Right cardiac atrium (tissue), 5 donors: ENCODE measurements around the gene RAPGEF4. TPM values are rescaled to one million over a fixed set of nuclear protein-coding genes. Genes with fewer than 3 reads are reported as not detected.

Experiments
- ATAC-seq, 2 donors: fragments of 200-7000 bp; cut with Tn5 transposase; one replicate each; pipeline versions ENCODE4 v1.8.0 to v1.9.1; 2020; ENCODE audit warnings: moderate library complexity in 2 of 2, mild to moderate bottlenecking in 1 of 2
- DNase-seq, 3 donors: peaks; one replicate each; pipeline ENCODE4 v3.0.0-alpha.2; 2020
- H3K27ac ChIP-seq: one replicate; pipeline ENCODE4 v1.5.1; 2013; ENCODE audit warnings: mild to moderate bottlenecking, low read length, control low read depth, moderate library complexity
- H3K27me3 ChIP-seq: one replicate; pipeline ENCODE4 v1.6.1; 2013; ENCODE audit not compliant: control insufficient read depth, insufficient read depth
- H3K4me1 ChIP-seq: one replicate; pipeline ENCODE4 v1.6.1; 2013; ENCODE audit warnings: low read length; ENCODE audit not compliant: control insufficient read depth, insufficient read depth
- H3K4me3 ChIP-seq: one replicate; pipeline ENCODE4 v1.5.1; 2013; ENCODE audit warnings: low read length, control low read depth
- H3K9me3 ChIP-seq: one replicate; pipeline ENCODE4 v1.6.1; 2013; ENCODE audit warnings: low read length; ENCODE audit not compliant: control insufficient read depth
- WGBS: extraction: QIAGEN DNeasy Blood & Tissue Kit; methylation state at CpG from one replicate; pipeline ENCODE4 v1.1.7; 2013; 5-methylcytosine and 5-hydroxymethylcytosine counted together
- intact Hi-C, 4 donors: fragments of 100-400 bp; cut with DNase I; formaldehyde crosslinking; loops; one replicate each; pipeline versions ENCODE4 v1.11.0 to v1.14.0; 2022 to 2023
- polyA plus RNA-seq: library from polyadenylated mRNA; stranded (reverse); fragments of 200-250 nt; gene quantifications from one replicate; pipeline ENCODE4 v1.2.3, GENCODE V29; 2013
- total RNA-seq, 4 donors: library from RNA; stranded (reverse); fragmentation: NEBNext Ultra II Directional; extraction: Animal tissue kit (Norgen Biotek cat#: 25700); gene quantifications; one replicate each; pipeline ENCODE4 v1.2.1, GENCODE V29; 2021
- donor health status: healthy with polysubstance abuse.
- donor health status: DM: no; HTN: yes; CAD: no.
- donor health status: DM: no; HTN: no; CAD: no.
- donor health status: DM: no; HTN: yes; CAD: no; lungs with severe emphysema.
- donor health status: DM: yes; HTN: yes; CAD: no.

RAPGEF4 gene
- total and polyA plus RNA-seq, 5 donors, result 5.9 to 11.3 (median 8.8) TPM

DNA sequence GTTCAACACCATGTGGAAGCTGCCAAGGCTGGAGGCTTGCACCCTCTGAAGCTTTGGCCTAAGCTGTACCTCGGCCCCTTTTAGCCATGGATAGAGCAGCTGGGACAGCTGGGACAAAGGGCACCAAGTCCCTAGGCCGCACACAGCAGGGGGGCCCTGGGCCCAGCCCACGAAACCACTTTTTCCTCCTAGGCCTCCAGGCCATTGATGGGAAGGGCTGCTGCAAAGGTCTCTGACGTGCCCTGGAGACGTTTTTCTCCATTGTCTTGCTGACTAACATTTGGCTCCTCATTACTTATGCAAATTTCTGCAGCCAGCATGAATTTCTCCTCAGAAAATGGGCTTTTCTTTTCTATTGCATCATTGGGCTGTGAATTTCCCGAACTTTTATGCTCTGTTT is 13.7 kb downstream of the RAPGEF4 start:
- no peak for ATAC-seq
- no peaks in the 10 kb centered on the region for H3K27me3 ChIP-seq
- no peak overlapping the region for H3K4me3 ChIP-seq
- H3K27ac ChIP-seq, result no peak overlapping the region
- H3K9me3 ChIP-seq, result no peaks in the 10 kb centered on the region
- intact Hi-C loops, result no loop called here
- peaks cover 1% of the 10 kb centered on the region for H3K4me1 ChIP-seq
- WGBS, result 81% methylated on average over 6 of the region's 6 CpGs
- no peak for DNase-seq

DNA sequence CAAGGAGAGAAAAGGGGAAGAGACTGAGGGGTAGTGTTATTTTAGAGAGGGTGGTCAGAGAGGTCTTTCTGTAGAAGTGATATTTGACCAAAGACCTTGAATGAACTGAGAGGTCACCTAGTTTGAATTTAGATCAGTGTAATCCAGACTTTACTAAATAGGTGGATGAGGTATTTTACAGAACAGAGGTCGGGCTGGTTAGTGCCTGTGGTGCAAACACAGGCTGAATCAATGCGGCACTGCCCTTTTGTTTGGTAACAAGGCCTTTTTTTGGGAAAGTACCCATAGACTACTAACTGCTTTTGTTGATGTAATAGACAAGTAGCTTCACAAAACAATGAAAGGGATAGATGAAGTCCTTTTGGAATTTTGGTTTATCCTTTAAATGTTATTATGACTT is 15.9 kb downstream of the RAPGEF4 start:
- H3K27ac ChIP-seq, result no peak overlapping the region
- 43% methylated on average over 2 of the region's 2 CpGs for WGBS
- ATAC-seq, result no peak

DNA sequence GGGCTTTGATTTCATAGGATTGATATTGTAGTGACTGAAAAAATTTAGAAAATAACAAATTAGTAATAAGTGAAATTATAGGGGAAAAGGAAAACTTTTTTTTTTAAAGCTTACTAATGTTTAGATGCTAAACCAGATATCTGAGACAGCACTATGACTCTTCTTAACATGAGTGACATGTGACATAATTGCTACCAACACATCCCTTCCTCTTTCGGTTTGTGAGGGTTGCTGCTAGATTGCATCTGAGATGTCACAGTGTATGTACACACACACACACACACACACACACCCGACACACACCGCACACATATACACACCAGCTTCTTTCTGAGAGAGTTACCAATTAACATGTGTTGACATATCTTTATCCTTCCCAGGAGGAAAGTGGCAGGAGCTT is 18.0 kb downstream of the RAPGEF4 start:
- intact Hi-C loops, result no loop called here
- WGBS, result 69% methylated on average over 3 of the region's 3 CpGs

More for the DNA sequence above, 15.9 kb downstream of the RAPGEF4 start:
- no peak overlapping the region for H3K4me3 ChIP-seq
- H3K4me1 ChIP-seq, result peaks cover 1% of the 10 kb centered on the region
- intact Hi-C loops, result no loop called here
- no peaks in the 10 kb centered on the region for H3K27me3 ChIP-seq
- DNase-seq, result no peak
- H3K9me3 ChIP-seq, result no peaks in the 10 kb centered on the region

DNA sequence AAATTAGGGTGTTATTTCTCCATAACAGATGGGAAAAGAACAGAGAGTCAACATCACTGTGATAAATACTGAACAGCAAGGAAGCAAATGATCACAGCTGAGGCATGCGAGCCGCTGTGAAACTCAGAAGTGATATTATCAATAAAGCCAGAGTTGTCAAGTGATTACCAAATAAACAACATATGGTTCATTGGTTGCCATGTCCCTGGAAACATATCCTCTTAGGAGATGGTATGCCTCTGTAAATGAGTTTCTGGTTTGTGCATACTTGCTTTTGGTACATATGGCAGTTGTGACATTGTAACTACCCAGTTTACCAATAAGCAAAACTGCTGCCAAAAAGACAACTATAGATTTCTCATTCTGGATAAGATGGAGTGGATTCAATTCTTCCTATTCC is 23.8 kb downstream of the RAPGEF4 start:
- H3K4me1 ChIP-seq, result no peaks in the 10 kb centered on the region
- intact Hi-C loops, result no loop called here
- ATAC-seq, result no peak
- no peak overlapping the region for H3K4me3 ChIP-seq
- DNase-seq, result no peak
- no peak overlapping the region for H3K27ac ChIP-seq
- H3K27me3 ChIP-seq, result no peaks in the 10 kb centered on the region
- 97% methylated on average over 2 of the region's 2 CpGs for WGBS
- no peaks in the 10 kb centered on the region for H3K9me3 ChIP-seq

More for the DNA sequence above, 18.0 kb downstream of the RAPGEF4 start:
- Histone ChIP-seq H3K4me1 (peaks cover 1% of the 10 kb centered on the region), H3K27me3 (no peaks in the 10 kb centered on the region), H3K9me3 (no peaks in the 10 kb centered on the region), H3K27ac (no peak overlapping the region), H3K4me3 (no peak overlapping the region)
- DNase-seq, result no peak
- no peak for ATAC-seq

DNA sequence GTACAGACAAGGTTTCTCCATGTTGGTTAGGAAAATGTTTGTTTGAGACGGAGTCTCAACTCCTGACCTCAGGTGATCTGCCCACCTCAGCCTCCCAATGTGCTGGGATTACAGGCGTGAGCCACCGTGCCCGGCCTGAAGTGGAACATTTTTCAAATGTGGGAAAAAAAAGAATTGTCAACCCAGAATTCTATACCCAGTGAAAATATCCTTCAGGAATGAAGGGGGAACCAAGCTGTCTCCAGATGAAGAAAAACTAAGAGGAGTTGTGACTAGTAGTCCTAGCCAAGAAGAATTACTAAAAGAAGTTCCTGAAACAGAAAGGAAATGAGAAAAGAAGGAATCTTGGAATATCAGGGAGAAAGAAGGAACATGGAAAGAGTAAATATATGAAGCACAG is 25.7 kb downstream of the RAPGEF4 start:
- ATAC-seq (no peak), DNase-seq (no peak)
- Histone ChIP-seq H3K4me1 (no peaks in the 10 kb centered on the region), H3K27ac (no peak overlapping the region), H3K9me3 (no peaks in the 10 kb centered on the region), H3K27me3 (no peaks in the 10 kb centered on the region), H3K4me3 (no peak overlapping the region)
- 97% methylated on average over 4 of the region's 4 CpGs for WGBS
- intact Hi-C loops, result no loop called here

DNA sequence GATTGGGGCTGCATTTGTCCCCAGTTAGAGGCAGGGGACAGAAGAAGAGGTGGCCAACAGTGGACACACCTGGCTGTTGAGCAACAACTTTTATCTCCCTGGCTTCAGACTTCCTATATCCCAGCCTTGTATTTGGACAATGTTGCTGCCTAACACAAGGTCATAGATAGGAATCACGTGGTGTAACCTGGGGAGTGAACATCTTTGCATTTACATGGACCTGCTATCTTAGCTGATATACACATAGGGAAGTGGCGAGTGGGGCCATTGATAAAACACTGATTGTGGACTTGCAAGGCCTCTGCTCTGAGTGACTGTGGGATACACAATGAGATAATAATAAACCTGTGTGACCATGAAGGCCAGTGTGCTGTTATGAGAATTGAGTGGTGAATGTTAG is 26.9 kb downstream of the RAPGEF4 start:
- DNase-seq (no peak), ATAC-seq (no peak)
- Histone ChIP-seq H3K27ac (no peak overlapping the region), H3K9me3 (no peaks in the 10 kb centered on the region), H3K27me3 (no peaks in the 10 kb centered on the region), H3K4me1 (no peaks in the 10 kb centered on the region), H3K4me3 (no peak overlapping the region)
- WGBS, result 54% methylated on average over 2 of the region's 2 CpGs
- intact Hi-C loops, result no loop called here

DNA sequence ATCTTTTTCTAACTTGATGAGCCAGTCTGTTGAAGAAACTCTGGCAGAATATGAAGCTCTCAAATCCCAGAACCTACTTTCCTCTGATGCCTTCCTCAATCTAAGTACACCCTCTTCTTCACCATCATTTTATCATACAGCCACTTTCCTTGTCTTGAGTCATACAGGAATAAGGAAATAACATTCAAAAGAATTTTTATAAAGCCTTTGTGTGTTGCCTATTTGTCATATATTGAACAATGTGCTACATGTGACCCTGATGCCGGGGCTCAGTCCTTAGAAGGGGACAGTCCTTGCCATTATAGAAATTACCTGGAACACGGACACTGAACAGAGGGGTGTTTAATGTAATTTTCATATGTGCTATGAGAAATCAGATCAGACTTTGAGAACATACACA is 27.4 kb downstream of the RAPGEF4 start:
- WGBS, result 77% methylated on average over 2 of the region's 2 CpGs
- Histone ChIP-seq H3K27me3 (no peaks in the 10 kb centered on the region), H3K9me3 (no peaks in the 10 kb centered on the region), H3K27ac (no peak overlapping the region), H3K4me1 (no peaks in the 10 kb centered on the region), H3K4me3 (no peak overlapping the region)
- ATAC-seq (no peak), DNase-seq (no peak)
- intact Hi-C loops, result no loop called here

DNA sequence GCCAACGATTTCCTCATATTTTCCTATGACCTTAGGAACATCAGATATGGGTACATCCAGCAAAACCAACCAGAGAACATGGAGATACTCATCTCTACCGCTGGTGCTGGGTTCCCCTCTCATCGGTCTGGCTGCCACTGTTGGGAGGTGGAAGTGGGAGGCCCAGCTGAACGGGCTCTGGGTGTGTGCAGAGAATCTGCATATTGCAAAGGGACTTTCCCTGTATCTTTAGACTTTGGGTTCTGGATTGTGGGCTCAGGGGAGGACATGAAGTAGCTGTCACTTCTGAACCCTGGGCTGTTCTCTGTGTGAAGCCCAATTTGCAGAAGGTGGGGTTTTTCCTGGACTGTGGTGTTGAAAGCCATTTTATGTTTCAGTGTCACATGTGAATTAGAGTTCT is 30.0 kb downstream of the RAPGEF4 start:
- Histone ChIP-seq H3K4me1 (no peaks in the 10 kb centered on the region), H3K27me3 (no peaks in the 10 kb centered on the region), H3K9me3 (no peaks in the 10 kb centered on the region), H3K4me3 (no peak overlapping the region), H3K27ac (no peak overlapping the region)
- WGBS, result 85% methylated on average over 4 of the region's 4 CpGs
- intact Hi-C loops, result no loop called here
- ATAC-seq (no peak), DNase-seq (no peak)

DNA sequence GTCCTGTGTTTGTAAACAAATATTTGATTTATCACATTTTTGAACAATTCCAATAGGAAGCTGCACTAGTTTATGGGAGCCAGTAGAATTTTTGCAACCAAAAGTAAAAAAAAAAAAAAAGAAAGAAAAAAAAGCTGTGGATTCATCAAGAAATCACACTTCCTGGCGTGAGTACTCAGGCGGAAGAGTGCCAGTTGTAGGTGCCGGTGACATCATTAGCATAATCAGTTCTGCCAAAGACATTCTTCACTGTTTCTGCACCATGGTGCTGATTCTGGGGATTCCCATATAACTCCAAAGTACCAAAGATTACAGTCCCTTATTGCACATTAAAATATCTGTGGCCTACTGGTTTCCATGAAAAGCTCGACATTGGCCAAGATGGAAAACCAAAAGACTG is 32.8 kb downstream of the RAPGEF4 start:
- no peak for ATAC-seq
- WGBS, result 85% methylated on average over 4 of the region's 4 CpGs
- H3K4me1 ChIP-seq, result no peaks in the 10 kb centered on the region

DNA sequence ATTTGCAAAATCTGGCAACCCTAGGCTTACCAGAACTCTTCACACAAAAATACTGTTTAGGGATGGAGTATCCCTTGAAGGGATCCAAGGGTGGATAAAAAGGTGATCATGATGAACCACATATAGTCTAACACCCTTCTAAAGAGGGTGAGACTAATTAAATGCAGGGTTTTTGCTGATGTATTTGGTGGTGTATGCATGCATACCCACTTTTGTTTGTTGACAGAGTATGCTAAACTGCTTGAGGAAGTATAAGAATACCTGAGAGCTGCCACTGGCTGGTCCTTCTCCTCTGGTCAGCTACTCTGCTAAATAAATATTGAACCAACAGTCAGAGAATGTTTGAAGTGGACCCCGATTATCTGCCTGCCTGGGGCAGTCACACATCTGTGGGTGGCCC is 34.2 kb downstream of the RAPGEF4 start:
- no peak for DNase-seq
- H3K9me3 ChIP-seq, result no peaks in the 10 kb centered on the region
- 80% methylated on average over 1 of the region's 1 CpG for WGBS
- no peak for ATAC-seq
- intact Hi-C loops, result no loop called here
- no peaks in the 10 kb centered on the region for H3K27me3 ChIP-seq
- no peak overlapping the region for H3K4me3 ChIP-seq
- no peak overlapping the region for H3K27ac ChIP-seq
- H3K4me1 ChIP-seq, result no peaks in the 10 kb centered on the region

More for the DNA sequence above, 32.8 kb downstream of the RAPGEF4 start:
- no peak for DNase-seq
- H3K27me3 ChIP-seq, result no peaks in the 10 kb centered on the region
- no peak overlapping the region for H3K4me3 ChIP-seq
- H3K9me3 ChIP-seq, result no peaks in the 10 kb centered on the region
- no peak overlapping the region for H3K27ac ChIP-seq
- intact Hi-C loops, result no loop called here

DNA sequence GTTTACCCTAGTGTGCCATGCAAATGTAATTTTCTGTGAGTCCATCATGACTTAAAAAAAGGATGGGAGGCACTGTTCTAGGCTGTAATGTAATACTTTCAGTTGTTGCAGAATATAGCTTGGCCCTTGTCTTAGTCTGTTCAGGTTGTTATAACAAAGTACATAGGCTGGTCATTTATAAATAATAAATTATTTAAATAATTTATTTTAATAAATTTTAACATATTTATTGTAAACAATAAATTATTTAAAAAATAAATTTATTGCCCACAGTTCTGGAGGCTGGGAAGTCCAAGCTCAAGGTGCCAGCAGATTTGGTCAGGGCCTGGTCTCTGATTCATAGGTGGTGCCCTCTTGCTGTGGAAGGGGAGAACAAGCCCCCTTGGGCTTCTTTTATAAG is 35.2 kb downstream of the RAPGEF4 start:
- H3K4me1 ChIP-seq, result no peaks in the 10 kb centered on the region
- no peaks in the 10 kb centered on the region for H3K9me3 ChIP-seq
- no peak overlapping the region for H3K4me3 ChIP-seq
- intact Hi-C loops, result no loop called here
- DNase-seq (no peak), ATAC-seq (no peak)
- H3K27ac ChIP-seq, result no peak overlapping the region
- no peaks in the 10 kb centered on the region for H3K27me3 ChIP-seq

DNA sequence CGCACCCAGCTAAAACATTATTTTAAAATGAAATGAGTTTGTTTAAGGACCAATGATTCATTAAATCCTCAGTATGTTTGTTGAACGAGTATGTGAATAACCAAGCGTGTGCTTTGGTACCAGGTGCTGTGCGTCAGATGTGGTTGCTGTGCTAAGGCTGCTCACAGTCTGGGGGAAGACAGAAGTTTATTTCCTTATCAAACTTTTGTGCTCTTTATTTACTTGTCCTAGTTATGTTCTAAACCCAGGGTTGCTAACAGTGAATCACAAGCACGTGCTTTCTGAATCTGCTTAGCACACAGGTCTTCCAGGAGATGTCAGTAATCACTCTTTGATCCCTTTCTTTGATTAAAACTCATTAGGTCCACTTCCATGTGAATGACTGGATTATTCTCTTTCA is 37.0 kb downstream of the RAPGEF4 start:
- no peak for DNase-seq
- ATAC-seq, result no peak
- H3K27ac ChIP-seq, result no peak overlapping the region
- no peaks in the 10 kb centered on the region for H3K4me1 ChIP-seq
- WGBS, result 86% methylated on average over 5 of the region's 5 CpGs
- no peaks in the 10 kb centered on the region for H3K27me3 ChIP-seq
- H3K4me3 ChIP-seq, result no peak overlapping the region
- intact Hi-C loops, result no loop called here
- no peaks in the 10 kb centered on the region for H3K9me3 ChIP-seq
